Aorta (tissue), 5 donors: ENCODE results near the gene CNIH1. TPM values are rescaled to one million over a fixed set of nuclear protein-coding genes. Genes with fewer than 3 reads are reported as not detected.
A peak's percentile ranks its signal among the peaks of the same experiment; 100 is the strongest.
"Not testable (repeated sequence)": the region's sequence is repeated elsewhere in the genome, so short reads cannot be mapped to it uniquely, and the experiment has no call there.

Experiments
- ATAC-seq: fragments of 200-7000 bp; cut with Tn5 transposase; one replicate; pipeline ENCODE4 v1.9.1; 2022; ENCODE audit warnings: moderate library complexity; ENCODE audit not compliant: low FRiP score
- DNase-seq, 2 donors: peaks; one replicate each; pipeline ENCODE4 v3.0.0-alpha.2; 2020
- H3K27ac ChIP-seq, 2 donors: one replicate each; pipeline ENCODE4 v1.5.1; 2013; ENCODE audit warnings: low read length in 2 of 2, mild to moderate bottlenecking in 2 of 2, moderate library complexity in 2 of 2, control low read depth in 1 of 2, inconsistent platforms in 1 of 2, low read depth in 1 of 2
- H3K27me3 ChIP-seq, 2 donors: one replicate each; pipeline ENCODE4 v1.6.1; 2013; ENCODE audit warnings: control low read depth in 1 of 2, low read length in 1 of 2, mild to moderate bottlenecking in 1 of 2, moderate library complexity in 1 of 2; ENCODE audit not compliant: insufficient read depth in 2 of 2, control insufficient read depth in 1 of 2
- H3K36me3 ChIP-seq, 2 donors: one replicate each; pipeline ENCODE4 v1.6.1; 2013; ENCODE audit warnings: control low read depth in 1 of 2, low read length in 1 of 2, mild to moderate bottlenecking in 1 of 2; ENCODE audit not compliant: insufficient read depth in 2 of 2, control insufficient read depth in 1 of 2
- H3K4me1 ChIP-seq, 2 donors: one replicate each; pipeline ENCODE4 v1.6.1; 2013; ENCODE audit warnings: low read length in 2 of 2, control low read depth in 1 of 2, mild to moderate bottlenecking in 1 of 2, moderate library complexity in 1 of 2; ENCODE audit not compliant: insufficient read depth in 2 of 2, control insufficient read depth in 1 of 2
- H3K4me3 ChIP-seq, 2 donors: one replicate each; pipeline ENCODE4 v1.5.1; 2013; ENCODE audit warnings: low read length in 2 of 2, control low read depth in 1 of 2, mild to moderate bottlenecking in 1 of 2
- H3K9me3 ChIP-seq: one replicate; pipeline ENCODE4 v1.6.1; 2013; ENCODE audit warnings: mild to moderate bottlenecking, low read length; ENCODE audit not compliant: control insufficient read depth
- WGBS, 2 donors: extraction: QIAGEN DNeasy Blood & Tissue Kit; methylation state at CpG; one replicate each; pipeline ENCODE4 v1.1.7; 2013; 5-methylcytosine and 5-hydroxymethylcytosine counted together
- intact Hi-C, 2 donors: fragments of 100-400 bp; cut with DNase I; formaldehyde crosslinking; loops; one replicate each; pipeline versions ENCODE4 v1.14.2 to v1.15.0; 2022
- polyA plus RNA-seq, 2 donors: library from polyadenylated mRNA; stranded (reverse); fragments of 200-250 nt; gene quantifications; one replicate each; pipeline ENCODE4 v1.2.3, GENCODE V29; 2013
- total RNA-seq, 2 donors: library from RNA; stranded (reverse); fragmentation: NEBNext Ultra II Directional; extraction: Animal tissue kit (Norgen Biotek cat#: 25700); gene quantifications; one replicate each; pipeline ENCODE4 v1.2.1, GENCODE V29; 2021
- donor health status: healthy with polysubstance abuse.
- donor health status: Bipolar disorder and iron deficiency.
- donor health status: DM: no; HTN: no; CAD: no.
- donor health status: DM: no; HTN: no; CAD: no.
- donor health status: DM: yes; HTN: yes; CAD: no.

The CNIH1 gene
- total and polyA plus RNA-seq, 4 donors: 83.3 to 92.3 (median 88.8) TPM

GRCh38 chr14:54446161-54446693 lies 5.1 kb upstream of the CNIH1 start:
- 12 to 17% methylated on average over 5 of the region's 5 CpGs for WGBS, 2 donors
- ATAC-seq (no peak), DNase-seq (no peak)
- Histone ChIP-seq H3K4me3 (no peak overlapping the region), H3K9me3 (no peaks in the 10 kb centered on the region), H3K27ac (no peak overlapping the region), H3K27me3 (no peaks in the 10 kb centered on the region), H3K4me1 (no peaks in the 10 kb centered on the region), H3K36me3 (no peaks in the 10 kb centered on the region)
- intact Hi-C loops: no loop called here

GRCh38 chr14:54444681-54445080 lies 3.5 kb upstream of the CNIH1 start:
- H3K4me1 ChIP-seq: peaks cover 0 to 4% of the 10 kb centered on the region in 2 donors
- no peak overlapping the region for H3K27ac ChIP-seq
- H3K36me3 ChIP-seq: no peaks in the 10 kb centered on the region
- H3K9me3 ChIP-seq: no peaks in the 10 kb centered on the region
- DNase-seq (no peak), ATAC-seq (no peak)
- WGBS, 2 donors: 80 to 85% methylated on average over 7 of the region's 7 CpGs
- intact Hi-C loops: loop anchor here in 1 of 2 donors (5.0 kb wide), 1 partner anchor 77 kb away; no protein-coding TSS in a partner anchor
- no peaks in the 10 kb centered on the region for H3K27me3 ChIP-seq
- no peak overlapping the region for H3K4me3 ChIP-seq

GRCh38 chr14:54443981-54444380 lies 2.8 kb upstream of the CNIH1 start:
- ATAC-seq (no peak), DNase-seq (no peak)
- Histone ChIP-seq H3K36me3 (no peaks in the 10 kb centered on the region), H3K4me3 (no peak overlapping the region), H3K4me1 (peaks cover 0 to 6% of the 10 kb centered on the region in 2 donors), H3K27me3 (no peaks in the 10 kb centered on the region), H3K9me3 (no peaks in the 10 kb centered on the region), H3K27ac (no peak overlapping the region)
- 72 to 85% methylated on average over 18 of the region's 18 CpGs for WGBS, 2 donors
- intact Hi-C loops: loop anchor here in 1 of 2 donors (5.0 kb wide), 1 partner anchor 77 kb away; no protein-coding TSS in a partner anchor

- not testable (repeated sequence) for H3K9me3 ChIP-seq, DNase-seq, H3K4me3 ChIP-seq, H3K4me1 ChIP-seq, H3K36me3 ChIP-seq, H3K27me3 ChIP-seq, H3K27ac ChIP-seq, ATAC-seq
- intact Hi-C loops: loop anchor here in 1 of 2 donors (5.0 kb wide), 1 partner anchor 76 kb away; no protein-coding TSS in a partner anchor
- 96 to 97% methylated on average over 15 to 22 of the region's 23 CpGs for WGBS, 2 donors
Observed at GRCh38 chr14:54442961-54443360, 1.8 kb upstream of the CNIH1 start.

GRCh38 chr14:54440476-54440872 lies 700 bp downstream of the CNIH1 start:
- H3K4me1 ChIP-seq: peaks cover 0 to 9% of the 10 kb centered on the region in 2 donors
- DNase-seq (no peak), ATAC-seq (no peak)
- H3K36me3 ChIP-seq: peaks cover 0 to 2% of the 10 kb centered on the region in 2 donors
- no peaks in the 10 kb centered on the region for H3K27me3 ChIP-seq
- no peaks in the 10 kb centered on the region for H3K9me3 ChIP-seq
- WGBS, 2 donors: 0 to 1% methylated on average over 5 of the region's 5 CpGs
- peak overlapping the region; percentile 83 to 98 for H3K27ac ChIP-seq
- H3K4me3 ChIP-seq: peak overlapping the region; percentile 69 to 97
- intact Hi-C loops: loop anchor here in 1 of 2 donors (5.0 kb wide), 1 partner anchor 73 kb away; no protein-coding TSS in a partner anchor

- WGBS, 2 donors: 42 to 45% methylated on average over 7 of the region's 7 CpGs
- ATAC-seq: no peak
- H3K27me3 ChIP-seq: no peaks in the 10 kb centered on the region
- intact Hi-C loops: loop anchor here in 1 of 2 donors (5.0 kb wide), 1 partner anchor 73 kb away; no protein-coding TSS in a partner anchor
- H3K36me3 ChIP-seq: peaks cover 0 to 2% of the 10 kb centered on the region in 2 donors
- H3K27ac ChIP-seq: peak overlapping the region in 1 of 2 donors; percentile 57
- H3K4me3 ChIP-seq: peak overlapping the region; percentile 69 to 97
- H3K9me3 ChIP-seq: no peaks in the 10 kb centered on the region
- no peak for DNase-seq
- H3K4me1 ChIP-seq: peaks cover 0 to 9% of the 10 kb centered on the region in 2 donors
Observed at GRCh38 chr14:54440037-54440436, 1.1 kb downstream of the CNIH1 start.

GRCh38 chr14:54438703-54439102 lies 2.5 kb downstream of the CNIH1 start:
- peaks cover 0 to 9% of the 10 kb centered on the region in 2 donors for H3K4me1 ChIP-seq
- 92% methylated on average over 4 of the region's 4 CpGs for WGBS, 2 donors
- intact Hi-C loops: no loop called here

GRCh38 chr14:54437954-54438353 lies 3.2 kb downstream of the CNIH1 start:
- intact Hi-C loops, H3K9me3 ChIP-seq, H3K27ac ChIP-seq, H3K4me3 ChIP-seq, H3K36me3 ChIP-seq, H3K27me3 ChIP-seq, ATAC-seq, H3K4me1 ChIP-seq, DNase-seq: not testable (repeated sequence)
- WGBS, 2 donors: 94% methylated on average over 4 of the region's 4 CpGs

More at GRCh38 chr14:54438703-54439102, 2.5 kb downstream of the CNIH1 start:
- no peak overlapping the region for H3K4me3 ChIP-seq
- no peaks in the 10 kb centered on the region for H3K9me3 ChIP-seq
- ATAC-seq (no peak), DNase-seq (no peak)
- H3K27me3 ChIP-seq: no peaks in the 10 kb centered on the region
- no peak overlapping the region for H3K27ac ChIP-seq
- H3K36me3 ChIP-seq: peaks cover 0 to 2% of the 10 kb centered on the region in 2 donors

- Histone ChIP-seq H3K27ac (no peak overlapping the region), H3K4me1 (peaks cover 0 to 9% of the 10 kb centered on the region in 2 donors), H3K27me3 (no peaks in the 10 kb centered on the region), H3K4me3 (no peak overlapping the region), H3K9me3 (no peaks in the 10 kb centered on the region), H3K36me3 (peaks cover 0 to 2% of the 10 kb centered on the region in 2 donors)
- intact Hi-C loops: no loop called here
- ATAC-seq (no peak), DNase-seq (no peak)
- WGBS, 2 donors: 66 to 72% methylated on average over 4 of the region's 4 CpGs
Observed at GRCh38 chr14:54435500-54435981, 5.6 kb downstream of the CNIH1 start.
